T47D (cell line): Measurements from ENCODE around the gene FOXF1.

Source experiments
- DNase-seq, 2 experiments: peaks; one replicate each; pipeline versions ENCODE4 v3.0.0 to v3.0.0-alpha.2; 2011 to 2012; ENCODE audit warnings: low read depth in 1 of 2, low spot score in 1 of 2
- JUND ChIP-seq: IDR thresholded peaks from 2 replicates; pipeline ENCODE4 v1.6.1; 2012; ENCODE audit warnings: low read depth
- in situ Hi-C: cut with HindIII; loops from 2 replicates; pipeline ENCODE4 v1.10.0; 2016; ENCODE audit warnings: low sequenced_read_pairs, low pct_unique_long_range_greater_than_20kb

Gene FOXF1

GRCh38 chr16:86495357-86495701 lies 15.0 kb upstream of the FOXF1 start:
- in situ Hi-C loops = no loop called here
- no peak for TF ChIP-seq JUND
- DNase-seq = no peak

GRCh38 chr16:86495756-86496261 lies 14.5 kb upstream of the FOXF1 start:
- DNase-seq = no peak
- in situ Hi-C loops = no loop called here
- no peak for TF ChIP-seq JUND

GRCh38 chr16:86496262-86496928 lies 13.9 kb upstream of the FOXF1 start:
- TF ChIP-seq JUND = no peak
- no peak for DNase-seq
- in situ Hi-C loops = no loop called here

GRCh38 chr16:86496929-86497461 lies 13.3 kb upstream of the FOXF1 start:
- no peak for DNase-seq
- no peak for TF ChIP-seq JUND
- in situ Hi-C loops = no loop called here

- DNase-seq = no peak
- in situ Hi-C loops = no loop called here
- TF ChIP-seq JUND = no peak
These were observed 12.7 kb upstream of the FOXF1 start for GRCh38 chr16:86497551-86498021.

GRCh38 chr16:86498155-86498670 lies 12.1 kb upstream of the FOXF1 start:
- TF ChIP-seq JUND = no peak
- in situ Hi-C loops = no loop called here
- DNase-seq = no peak

GRCh38 chr16:86498671-86499439 lies 11.5 kb upstream of the FOXF1 start:
- in situ Hi-C loops = no loop called here
- DNase-seq = peak; percentile 43 to 77
- no peak for TF ChIP-seq JUND

GRCh38 chr16:86499440-86499786 lies 10.9 kb upstream of the FOXF1 start:
- in situ Hi-C loops = no loop called here
- DNase-seq = no peak

GRCh38 chr16:86499889-86500707 lies 10.2 kb upstream of the FOXF1 start:
- in situ Hi-C loops = no loop called here
- no peak for TF ChIP-seq JUND
- DNase-seq = no peak

More at GRCh38 chr16:86499440-86499786, 10.9 kb upstream of the FOXF1 start:
- TF ChIP-seq JUND = no peak

GRCh38 chr16:86500708-86501510 lies 9.4 kb upstream of the FOXF1 start:
- TF ChIP-seq JUND = no peak
- in situ Hi-C loops = no loop called here

GRCh38 chr16:86501989-86502855 lies 8.1 kb upstream of the FOXF1 start:
- in situ Hi-C loops = no loop called here
- TF ChIP-seq JUND = no peak
- DNase-seq = peak in 1 of 2 experiments; percentile 39

More at GRCh38 chr16:86500708-86501510, 9.4 kb upstream of the FOXF1 start:
- no peak for DNase-seq
